ENCODE measurements around the gene LRRC8C. TPM values are rescaled to one million over a fixed set of nuclear protein-coding genes. Genes with fewer than 3 reads are reported as not detected.

The LRRC8C gene
- total and polyA plus RNA-seq, 11 donors = 3.2 to 16.3 (median 9.2) TPM

GRCh38 chr1:89594096-89594740, 38.7 kb upstream of the LRRC8C start:
- no peak for DNase-seq
- no peaks in the 10 kb centered on the region for H3K9me3 ChIP-seq
- H3K4me1 ChIP-seq = peaks cover 0 to 23% (median 0%) of the 10 kb centered on the region in 12 donors
- no peaks in the 10 kb centered on the region for H3K27me3 ChIP-seq
- 91 to 96% (median 94%) methylated on average over 4 of the region's 4 CpGs for WGBS, 4 donors
- no peak overlapping the region for H3K27ac ChIP-seq
- TF ChIP-seq POLR2A (IDR thresholded peaks at IDR 0.05) = no peak
- TF ChIP-seq CTCF (IDR thresholded peaks at IDR 0.05) = no peak
- H3K4me3 ChIP-seq = no peak overlapping the region
- ATAC-seq = no peak
- intact Hi-C loops (cut with DNase I) = loop anchor here in 1 of 10 donors (10.0 kb wide), 1 partner anchor 69 kb away; the partner anchor contains the start of gene LRRC8B
- peaks cover 0 to 18% (median 0%) of the 10 kb centered on the region in 9 donors for H3K36me3 ChIP-seq

GRCh38 chr1:89596698-89597097, 36.2 kb upstream of the LRRC8C start:
- DNase-seq (no peak), ATAC-seq (no peak)
- 88 to 97% (median 94%) methylated on average over 2 of the region's 2 CpGs for WGBS, 4 donors
- Histone ChIP-seq H3K9me3 (no peaks in the 10 kb centered on the region), H3K4me1 (peaks cover 0 to 4% (median 0%) of the 10 kb centered on the region in 12 donors), H3K36me3 (peaks cover 0 to 18% (median 0%) of the 10 kb centered on the region in 9 donors), H3K27ac (no peak overlapping the region), H3K27me3 (no peaks in the 10 kb centered on the region), H3K4me3 (no peak overlapping the region)
- intact Hi-C loops (cut with DNase I) = loop anchor here in 7 of 10 donors (2.0 to 10.0 kb wide), 5 partner anchors 72 to 114 kb away; partner anchors contain the start of gene LRRC8B (in 3 of the 7)
- TF ChIP-seq POLR2A (IDR thresholded peaks at IDR 0.05) (no peak), CTCF (IDR thresholded peaks at IDR 0.05) (no peak)

- intact Hi-C loops (cut with DNase I) = loop anchor here (1.0 to 10.0 kb wide), 9 partner anchors 74 to 164 kb away; partner anchors contain the start of gene LRRC8B (in 4 of the 10)
- no peaks in the 10 kb centered on the region for H3K27me3 ChIP-seq
- no peak overlapping the region for H3K27ac ChIP-seq
- no peaks in the 10 kb centered on the region for H3K9me3 ChIP-seq
- H3K36me3 ChIP-seq = peaks cover 0 to 18% (median 0%) of the 10 kb centered on the region in 9 donors
- DNase-seq = no peak
- WGBS, 4 donors = 69 to 74% (median 73%) methylated on average over 5 of the region's 5 CpGs
- ATAC-seq = peak in 3 of 4 donors; percentile 68 to 72 (median 69)
- no peak overlapping the region for H3K4me3 ChIP-seq
- peaks cover 0 to 19% (median 5%) of the 10 kb centered on the region in 12 donors for H3K4me1 ChIP-seq
- peak; percentile 51 to 79 (median 69) for TF ChIP-seq CTCF (IDR thresholded peaks at IDR 0.05)
- TF ChIP-seq POLR2A (IDR thresholded peaks at IDR 0.05) = no peak
Observed at GRCh38 chr1:89598450-89599331, 34.2 kb upstream of the LRRC8C start.

- Histone ChIP-seq H3K27me3 (no peaks in the 10 kb centered on the region), H3K9me3 (no peaks in the 10 kb centered on the region), H3K27ac (no peak overlapping the region), H3K4me3 (no peak overlapping the region), H3K36me3 (peaks cover 0 to 18% (median 0%) of the 10 kb centered on the region in 9 donors), H3K4me1 (peaks cover 0 to 25% (median 11%) of the 10 kb centered on the region in 12 donors)
- intact Hi-C loops (cut with DNase I) = loop anchor here (1.0 to 10.0 kb wide), 8 partner anchors 74 to 164 kb away; partner anchors contain the start of gene LRRC8B (in 4 of the 10)
- TF ChIP-seq CTCF (IDR thresholded peaks at IDR 0.05) (peak in 2 of 12 donors; percentile 5 to 14), POLR2A (IDR thresholded peaks at IDR 0.05) (no peak)
- ATAC-seq (peak in 1 of 4 donors; percentile 14), DNase-seq (no peak)
- 79 to 92% (median 84%) methylated on average over 2 of the region's 2 CpGs for WGBS, 4 donors
Observed at GRCh38 chr1:89599332-89599630, 33.6 kb upstream of the LRRC8C start.

Measured in heart left ventricle (tissue), 16 donors.